Skeletal muscle tissue (tissue), 4 donors: ENCODE data around the gene MCRIP1. TPM values are rescaled to one million over a fixed set of nuclear protein-coding genes. Genes with fewer than 3 reads are reported as not detected.

ENCODE experiments used
- H3K27ac ChIP-seq: one replicate; pipeline ENCODE4 v1.7.0; 2013; ENCODE audit warnings: mild to moderate bottlenecking, low read depth, low read length, inconsistent platforms
- H3K27me3 ChIP-seq, 3 donors: one replicate each; pipeline ENCODE4 v1.7.0; 2013; ENCODE audit warnings: low read length in 3 of 3; ENCODE audit not compliant: control insufficient read depth in 3 of 3, insufficient read depth in 3 of 3
- H3K36me3 ChIP-seq, 3 donors: one replicate each; pipeline ENCODE4 v1.7.0; 2013; ENCODE audit warnings: low read length in 3 of 3; ENCODE audit not compliant: control insufficient read depth in 3 of 3, insufficient read depth in 3 of 3
- H3K4me1 ChIP-seq, 3 donors: one replicate each; pipeline ENCODE4 v1.7.0; 2013; ENCODE audit warnings: low read length in 3 of 3, mild to moderate bottlenecking in 3 of 3; ENCODE audit not compliant: control insufficient read depth in 3 of 3, insufficient read depth in 3 of 3
- H3K4me3 ChIP-seq, 3 donors: one replicate each; pipeline ENCODE4 v1.7.0; 2013; ENCODE audit warnings: low read length in 3 of 3
- H3K9ac ChIP-seq, 3 donors: one replicate each; pipeline ENCODE4 v1.7.0; 2013; ENCODE audit warnings: low read length in 3 of 3, mild to moderate bottlenecking in 3 of 3, moderate library complexity in 2 of 3, low read depth in 1 of 3
- H3K9me3 ChIP-seq, 3 donors: one replicate each; pipeline ENCODE4 v1.7.0; 2013; ENCODE audit warnings: low read length in 3 of 3; ENCODE audit not compliant: control insufficient read depth in 3 of 3
- total RNA-seq: library from RNA; depleted of rRNA; stranded (reverse); fragments of >200 nt; gene quantifications from one replicate; pipeline ENCODE4 v1.2.3, GENCODE V29; 2014
- donor health status: Osteomylitis.

Gene MCRIP1, protein sequence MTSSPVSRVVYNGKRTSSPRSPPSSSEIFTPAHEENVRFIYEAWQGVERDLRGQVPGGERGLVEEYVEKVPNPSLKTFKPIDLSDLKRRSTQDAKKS
- total RNA-seq: 81.9 TPM

DNA sequence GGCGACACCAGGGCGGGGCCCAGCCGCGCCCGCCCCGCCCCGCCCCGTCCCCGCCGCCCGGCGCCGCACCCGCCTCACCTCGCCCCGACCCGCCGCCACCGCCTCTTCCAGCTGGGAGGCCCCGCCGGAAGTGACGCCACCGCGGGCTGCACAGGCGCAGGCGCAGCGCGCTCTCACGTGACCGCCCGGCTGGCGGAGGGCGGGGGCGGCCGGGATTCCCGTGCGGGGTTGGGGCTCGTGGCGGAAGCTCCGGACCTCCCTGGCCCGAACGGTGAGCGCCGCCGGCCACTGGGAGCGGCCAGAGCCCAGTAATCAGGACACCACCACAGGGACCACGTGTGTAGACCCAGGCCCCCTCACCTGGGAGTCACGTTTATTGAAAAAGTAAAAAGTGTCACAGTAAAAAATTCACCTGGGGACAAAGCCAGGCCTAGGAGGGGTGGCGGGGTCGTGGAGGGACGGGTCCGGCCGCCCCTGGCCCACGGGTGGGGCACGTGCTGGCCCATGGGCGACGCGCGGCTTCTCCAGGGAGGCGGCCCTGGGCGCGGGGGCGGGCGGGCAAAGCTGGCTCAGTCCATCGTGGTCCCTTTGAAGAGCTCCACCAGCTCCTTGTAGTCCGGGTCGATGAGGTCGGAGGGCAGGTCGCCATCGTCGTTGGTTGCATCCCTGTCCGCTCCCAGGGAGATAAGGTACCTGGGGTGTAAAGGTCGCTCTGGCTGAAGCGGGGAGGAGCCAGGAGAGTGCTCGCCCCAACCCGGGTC is at the start of gene MCRIP1:
TSS of gene MCRIP1 (minus strand) at position 132 of the 761 bp plus-strand sequence. CDS start 8,785 bp downstream, outside the sequence.
- Histone ChIP-seq H3K27ac (peak within 1 kb of the TSS; percentile 99), H3K4me1 (peaks cover 29 to 57% (median 35%) of the 10 kb centered on the region in 3 donors), H3K27me3 (no peaks in the 10 kb centered on the region), H3K9me3 (no peaks in the 10 kb centered on the region), H3K9ac (peak within 1 kb of the TSS; percentile 98 to 100 (median 99)), H3K36me3 (peaks cover 0 to 11% (median 5%) of the 10 kb centered on the region in 3 donors), H3K4me3 (peak within 1 kb of the TSS; percentile 79 to 96 (median 88))

DNA sequence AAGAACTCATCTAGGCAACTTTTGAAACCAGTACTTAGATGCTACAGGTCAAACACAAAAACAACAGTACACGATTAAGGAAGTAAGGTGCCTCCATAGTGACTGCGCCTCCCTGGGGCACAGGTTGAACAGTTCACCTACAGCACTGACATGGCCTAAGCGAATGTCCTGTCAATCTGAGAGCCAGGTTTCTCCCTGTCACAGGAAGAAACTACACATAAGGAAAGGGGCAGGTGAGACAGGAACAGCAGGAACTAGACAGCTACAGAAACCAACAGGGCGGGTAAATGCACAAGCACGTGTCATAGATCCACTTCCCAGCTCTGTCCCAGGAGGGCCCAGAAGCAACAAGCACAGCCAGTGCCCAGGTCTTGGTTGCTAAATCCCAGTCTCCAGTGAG is 46.0 kb upstream of the MCRIP1 start:
- peaks cover 12 to 15% (median 14%) of the 10 kb centered on the region in 3 donors for H3K36me3 ChIP-seq
- no peak overlapping the region for H3K9ac ChIP-seq
- no peak overlapping the region for H3K4me3 ChIP-seq
- peaks cover 0 to 2% (median under 1%) of the 10 kb centered on the region in 3 donors for H3K4me1 ChIP-seq
- H3K27me3 ChIP-seq: no peaks in the 10 kb centered on the region
- H3K27ac ChIP-seq: no peak overlapping the region
- no peaks in the 10 kb centered on the region for H3K9me3 ChIP-seq

DNA sequence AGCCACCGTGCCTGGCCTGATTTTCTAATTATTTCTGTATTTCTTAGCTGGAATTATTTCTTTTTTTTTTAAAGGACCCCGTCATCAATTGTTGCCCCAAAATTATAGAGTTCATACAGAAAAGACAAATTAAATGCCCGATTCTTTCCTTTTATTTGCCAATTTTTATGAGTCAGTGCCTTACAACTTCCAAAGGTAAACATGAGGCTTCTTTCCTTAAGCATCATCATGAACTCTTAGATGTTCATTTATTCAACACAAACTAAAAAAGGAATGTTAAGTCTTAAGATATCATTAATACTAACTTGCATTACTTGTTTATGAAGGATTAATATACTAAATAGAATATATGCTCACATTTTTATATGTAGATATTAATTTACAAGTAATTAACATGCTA is 45.2 kb upstream of the MCRIP1 start:
- Histone ChIP-seq H3K36me3 (peaks cover 12 to 15% (median 14%) of the 10 kb centered on the region in 3 donors), H3K9me3 (no peaks in the 10 kb centered on the region), H3K27ac (no peak overlapping the region), H3K27me3 (no peaks in the 10 kb centered on the region), H3K9ac (no peak overlapping the region), H3K4me1 (no peaks in the 10 kb centered on the region), H3K4me3 (no peak overlapping the region)

DNA sequence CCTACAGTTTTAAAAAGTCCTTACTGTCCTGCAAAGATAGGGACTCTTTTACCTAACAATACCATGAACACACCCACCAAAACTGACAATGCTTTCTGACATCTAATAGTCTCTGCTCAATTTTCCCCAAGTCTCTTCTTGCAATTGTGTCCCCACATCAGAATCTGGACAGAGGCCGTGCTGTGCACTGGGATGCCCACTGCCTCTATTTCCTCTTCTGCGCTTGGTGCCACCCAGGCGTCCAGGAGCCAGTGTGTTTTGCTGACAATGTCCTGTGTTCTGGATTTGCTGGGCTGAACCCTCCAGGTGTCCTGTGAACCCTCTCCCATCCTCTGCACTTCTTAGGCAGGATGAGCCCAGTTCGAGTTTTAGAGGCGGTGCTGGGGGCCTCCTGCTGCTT is 44.5 kb upstream of the MCRIP1 start:
- no peak overlapping the region for H3K27ac ChIP-seq
- peaks cover 0 to 5% (median 4%) of the 10 kb centered on the region in 3 donors for H3K4me1 ChIP-seq
- H3K27me3 ChIP-seq: no peaks in the 10 kb centered on the region
- H3K9ac ChIP-seq: no peak overlapping the region
- peaks cover 12 to 15% (median 14%) of the 10 kb centered on the region in 3 donors for H3K36me3 ChIP-seq
- H3K4me3 ChIP-seq: no peak overlapping the region
- no peaks in the 10 kb centered on the region for H3K9me3 ChIP-seq

DNA sequence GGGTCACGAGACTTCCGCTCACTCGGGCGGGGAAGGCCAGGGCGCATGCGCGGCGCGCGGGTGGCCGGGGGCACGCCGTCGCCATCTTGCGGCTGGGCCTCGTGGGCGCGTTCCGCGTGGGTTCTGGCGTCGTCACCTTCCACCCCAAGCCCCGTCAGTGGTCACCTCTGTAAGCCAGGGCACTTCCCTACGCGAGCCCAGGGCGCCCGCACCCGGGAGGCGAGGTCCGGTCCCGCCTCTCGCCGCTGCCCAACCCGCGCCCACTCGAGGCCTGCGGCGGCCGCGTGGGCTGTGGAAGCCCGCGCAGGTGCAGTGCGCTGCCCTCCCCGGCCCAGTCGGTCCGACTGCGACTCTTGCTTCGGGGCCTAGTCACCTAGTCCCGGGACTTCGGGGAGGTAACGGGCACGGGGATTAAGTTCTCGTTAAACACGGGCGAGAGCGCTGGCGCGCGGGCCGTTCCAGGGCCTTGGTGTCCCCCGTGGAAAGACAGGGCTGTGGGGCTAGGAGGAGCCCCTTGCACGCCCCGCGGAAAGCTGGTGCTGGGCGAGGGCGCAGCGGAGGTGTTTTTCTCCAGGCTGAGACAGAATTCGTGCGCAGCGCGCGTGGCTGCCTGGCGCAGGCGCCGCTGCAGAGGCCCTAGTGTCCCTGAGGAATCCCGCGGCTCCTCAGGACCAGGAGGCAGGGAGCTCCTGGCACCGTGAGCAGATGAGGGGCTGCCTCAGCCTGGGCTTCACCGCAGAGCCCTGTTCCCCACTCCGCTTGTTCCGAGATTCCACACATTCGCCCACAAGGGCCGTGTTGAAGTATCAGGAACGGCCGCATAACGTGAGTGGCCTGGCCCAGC is 38.5 kb upstream of the MCRIP1 start:
- H3K4me3 ChIP-seq: peak overlapping the region; percentile 82 to 96 (median 96)

DNA sequence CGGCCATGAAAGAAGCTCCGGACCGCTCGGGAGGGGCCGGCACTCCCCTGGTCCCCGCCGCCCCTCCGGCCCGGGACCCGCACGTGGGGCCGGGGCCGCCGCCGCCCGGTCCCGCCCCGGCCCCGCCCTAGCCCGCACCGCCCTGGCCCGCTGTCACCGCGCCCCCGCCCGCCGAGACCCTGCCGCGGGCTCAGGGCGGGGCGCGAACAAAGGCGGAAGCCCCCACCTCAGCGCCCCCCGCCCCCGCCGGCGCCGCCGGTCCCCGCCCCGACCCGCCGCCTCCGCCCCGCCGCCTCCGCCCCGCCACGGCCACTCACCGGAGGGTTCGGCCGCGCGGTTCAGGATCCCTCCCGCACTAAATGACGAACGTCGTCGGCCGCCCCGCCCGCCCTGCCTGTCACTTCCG is 37.9 kb upstream of the MCRIP1 start, which contains the start of gene ARHGDIA:
TSS of gene ARHGDIA (minus strand) at position 357 of the 406 bp plus-strand sequence. CDS start 1,407 bp downstream, outside the sequence.
- H3K27me3 ChIP-seq: no peaks in the 10 kb centered on the region
- no peaks in the 10 kb centered on the region for H3K9me3 ChIP-seq
- H3K27ac ChIP-seq: peak within 1 kb of the TSS; percentile 97
- peaks cover 11 to 19% (median 11%) of the 10 kb centered on the region in 3 donors for H3K36me3 ChIP-seq
- peak within 1 kb of the TSS; percentile 96 to 99 (median 99) for H3K9ac ChIP-seq
- peaks cover 34 to 64% (median 37%) of the 10 kb centered on the region in 3 donors for H3K4me1 ChIP-seq
- peak within 1 kb of the TSS; percentile 82 to 96 (median 96) for H3K4me3 ChIP-seq

More for the DNA sequence above, 38.5 kb upstream of the MCRIP1 start:
- Histone ChIP-seq H3K27me3 (no peaks in the 10 kb centered on the region), H3K27ac (peak overlapping the region; percentile 97), H3K36me3 (peaks cover 11 to 19% (median 11%) of the 10 kb centered on the region in 3 donors), H3K4me1 (peaks cover 28 to 58% (median 33%) of the 10 kb centered on the region in 3 donors), H3K9me3 (no peaks in the 10 kb centered on the region), H3K9ac (peak overlapping the region; percentile 96 to 99 (median 99))

DNA sequence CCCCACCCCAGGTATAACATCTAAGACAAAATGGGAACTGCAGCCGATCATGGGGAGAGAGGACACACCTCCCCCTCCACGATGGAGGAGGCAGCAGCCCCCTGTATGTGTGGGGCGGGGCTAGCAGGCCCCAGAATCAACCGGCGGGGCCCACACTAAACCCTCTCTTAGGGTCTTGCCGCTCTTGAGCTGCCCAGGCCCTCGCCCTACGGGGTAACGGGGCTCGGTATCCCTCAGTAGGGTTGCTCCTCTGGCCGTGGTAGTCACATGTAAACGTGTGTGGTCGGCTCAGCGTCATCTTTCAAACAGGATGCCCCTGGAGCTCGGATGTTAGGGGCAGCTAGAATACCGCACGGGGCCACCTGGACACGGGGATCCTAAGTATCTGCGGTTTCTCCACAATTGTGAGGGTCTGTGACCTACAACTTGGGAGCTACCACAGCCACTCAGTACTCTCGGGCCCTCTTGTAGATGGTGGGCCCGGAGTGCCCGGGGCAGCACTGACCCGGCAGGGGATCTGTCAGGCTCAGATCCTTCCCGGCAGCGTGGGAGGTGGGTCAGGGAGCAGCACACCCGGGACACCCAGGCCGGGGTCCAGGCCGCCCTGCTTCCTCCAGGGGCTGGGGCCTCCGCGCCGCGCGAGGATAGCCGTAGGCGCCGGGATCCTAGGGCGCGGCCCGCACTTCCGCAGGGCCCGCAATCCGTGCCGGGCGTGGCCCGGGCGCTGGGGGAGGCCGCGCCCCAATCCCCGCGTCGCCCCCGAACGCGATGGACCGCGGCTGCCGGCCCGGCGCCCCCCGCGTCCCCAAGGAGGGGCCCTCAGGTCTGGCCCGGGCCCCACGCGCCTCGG is 37.3 kb upstream of the MCRIP1 start:
- Histone ChIP-seq H3K27ac (peak overlapping the region; percentile 83), H3K36me3 (peaks cover 11 to 20% (median 11%) of the 10 kb centered on the region in 3 donors), H3K27me3 (no peaks in the 10 kb centered on the region), H3K9ac (peak overlapping the region; percentile 83 to 90 (median 87)), H3K4me3 (peak overlapping the region; percentile 76 to 78 (median 78)), H3K9me3 (no peaks in the 10 kb centered on the region), H3K4me1 (peaks cover 38 to 70% (median 42%) of the 10 kb centered on the region in 3 donors)

DNA sequence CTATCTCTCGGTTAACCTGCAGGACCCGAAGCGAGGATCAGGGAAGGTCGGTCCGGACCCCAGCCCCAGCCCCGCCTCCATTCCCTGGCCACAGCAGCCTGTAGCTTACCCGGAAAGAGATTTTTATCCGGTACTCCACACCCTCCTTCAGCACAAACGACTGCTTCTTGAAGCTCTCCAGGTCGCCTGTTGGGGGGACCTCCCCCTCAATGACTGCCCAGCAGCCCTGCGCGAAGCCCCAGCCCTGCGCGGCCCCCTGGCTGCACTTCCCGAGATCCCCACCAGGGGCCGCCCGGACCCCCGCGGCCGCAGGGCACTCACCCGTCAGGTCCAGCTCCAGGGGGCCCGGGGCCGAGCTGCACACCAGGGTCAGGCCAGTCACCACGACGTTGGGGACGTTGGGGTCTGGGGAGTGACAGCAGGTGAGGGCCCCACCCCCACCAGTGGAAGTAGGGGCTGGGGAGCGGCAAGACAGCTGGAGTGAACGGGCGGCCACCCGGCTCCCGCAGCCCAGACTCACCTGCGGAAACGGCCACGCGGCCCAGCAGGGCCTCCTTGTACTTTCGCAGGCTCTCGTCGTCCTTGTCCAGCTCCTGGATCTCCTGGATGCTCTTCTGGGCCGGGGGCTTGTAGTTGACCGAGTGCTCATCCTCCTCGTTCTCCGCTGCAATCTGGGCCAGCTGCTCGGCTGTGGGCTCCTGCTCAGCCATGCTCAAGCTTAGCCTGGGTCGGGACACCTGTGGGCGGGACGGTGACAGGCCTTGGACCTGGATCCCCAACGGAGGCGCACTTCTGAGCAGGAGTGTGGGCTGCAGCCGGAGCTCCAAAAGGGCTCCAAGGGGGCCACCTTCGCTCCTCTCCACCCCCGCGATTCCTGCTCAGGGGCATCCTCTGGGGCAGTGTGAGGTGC is 36.4 kb upstream of the MCRIP1 start:
- H3K9ac ChIP-seq: peak overlapping the region; percentile 83 to 90 (median 87)
- no peaks in the 10 kb centered on the region for H3K27me3 ChIP-seq
- no peaks in the 10 kb centered on the region for H3K9me3 ChIP-seq
- H3K4me3 ChIP-seq: peak overlapping the region; percentile 76 to 78 (median 78)
- peak overlapping the region; percentile 83 for H3K27ac ChIP-seq
- peaks cover 38 to 70% (median 42%) of the 10 kb centered on the region in 3 donors for H3K4me1 ChIP-seq
- peaks cover 11 to 21% (median 11%) of the 10 kb centered on the region in 3 donors for H3K36me3 ChIP-seq
